Measurements from ENCODE around the gene RHOA. TPM values are rescaled to one million over a fixed set of nuclear protein-coding genes. Genes with fewer than 3 reads are reported as not detected.

RHOA gene
- 100 to 1,000 TPM; 216 to 252 TPM for total RNA-seq

DNA sequence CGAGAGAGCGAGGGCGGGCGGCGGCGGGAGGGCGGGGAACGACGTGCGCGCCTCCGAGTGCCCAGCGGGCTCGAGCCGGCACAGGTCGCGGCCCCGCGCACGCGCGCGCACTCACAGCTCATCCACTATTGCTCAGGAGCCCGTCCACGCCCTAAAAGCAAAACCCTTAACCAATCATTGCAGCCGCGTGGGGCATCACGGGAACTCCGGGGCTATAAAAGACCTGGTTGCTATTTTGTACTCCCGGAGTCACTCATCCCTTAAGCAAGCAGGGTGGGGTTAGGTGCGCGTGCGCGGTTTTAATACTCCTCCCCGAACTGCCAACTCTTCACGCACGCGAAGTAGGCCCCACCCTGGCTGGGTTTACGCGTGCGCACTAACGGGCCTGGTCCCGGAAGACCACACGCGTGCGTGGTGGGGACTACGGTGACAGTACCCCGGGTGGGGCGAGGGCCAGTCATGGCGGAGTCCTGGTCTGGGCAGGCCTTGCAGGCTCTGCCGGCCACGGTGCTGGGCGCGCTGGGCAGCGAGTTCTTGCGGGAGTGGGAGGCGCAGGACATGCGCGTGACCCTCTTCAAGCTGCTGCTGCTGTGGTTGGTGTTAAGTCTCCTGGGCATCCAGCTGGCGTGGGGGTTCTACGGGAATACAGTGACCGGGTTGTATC, at the start of gene RHOA, which contains the start of gene TCTA:
Gene RHOA (minus strand): TSS at position 9 of the 664 bp plus-strand sequence. CDS start 36,387 bp downstream, outside the sequence.
Gene TCTA (plus strand): TSS at position 456 of the 664 bp plus-strand sequence. CDS start 4 bp downstream, at position 460.
- no peaks in the 10 kb centered on the region for H3K9me3 ChIP-seq
- H3K27me3 ChIP-seq: no peaks in the 10 kb centered on the region
- ATAC-seq: peak; percentile 92
- intact Hi-C loops (cut with DNase I): no loop called here
- H3K4me3 ChIP-seq: peak within 1 kb of the TSS; percentile 69 to 79
- peak; percentile 99 to 100 (median 100) for DNase-seq
- 0% methylated on average over 12 to 62 of the region's 62 CpGs for WGBS, 2 donors
- no peaks in the 10 kb centered on the region for H3K36me3 ChIP-seq (replicated peaks in 1 of 2; ENCODE audit: insufficient read depth in 1 of 2, low read depth in 2 of 2)
- peak; percentile 94 to 98 (median 98) for TF ChIP-seq POLR2A (IDR thresholded peaks at IDR 0.05)
- TF ChIP-seq, protein P1, sequence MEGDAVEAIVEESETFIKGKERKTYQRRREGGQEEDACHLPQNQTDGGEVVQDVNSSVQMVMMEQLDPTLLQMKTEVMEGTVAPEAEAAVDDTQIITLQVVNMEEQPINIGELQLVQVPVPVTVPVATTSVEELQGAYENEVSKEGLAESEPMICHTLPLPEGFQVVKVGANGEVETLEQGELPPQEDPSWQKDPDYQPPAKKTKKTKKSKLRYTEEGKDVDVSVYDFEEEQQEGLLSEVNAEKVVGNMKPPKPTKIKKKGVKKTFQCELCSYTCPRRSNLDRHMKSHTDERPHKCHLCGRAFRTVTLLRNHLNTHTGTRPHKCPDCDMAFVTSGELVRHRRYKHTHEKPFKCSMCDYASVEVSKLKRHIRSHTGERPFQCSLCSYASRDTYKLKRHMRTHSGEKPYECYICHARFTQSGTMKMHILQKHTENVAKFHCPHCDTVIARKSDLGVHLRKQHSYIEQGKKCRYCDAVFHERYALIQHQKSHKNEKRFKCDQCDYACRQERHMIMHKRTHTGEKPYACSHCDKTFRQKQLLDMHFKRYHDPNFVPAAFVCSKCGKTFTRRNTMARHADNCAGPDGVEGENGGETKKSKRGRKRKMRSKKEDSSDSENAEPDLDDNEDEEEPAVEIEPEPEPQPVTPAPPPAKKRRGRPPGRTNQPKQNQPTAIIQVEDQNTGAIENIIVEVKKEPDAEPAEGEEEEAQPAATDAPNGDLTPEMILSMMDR (IDR thresholded peaks at IDR 0.05): no peak
- H3K4me1 ChIP-seq: peaks cover 56% of the 10 kb centered on the region
- peak within 1 kb of the TSS; percentile 93 to 99 (median 96) for H3K27ac ChIP-seq

DNA sequence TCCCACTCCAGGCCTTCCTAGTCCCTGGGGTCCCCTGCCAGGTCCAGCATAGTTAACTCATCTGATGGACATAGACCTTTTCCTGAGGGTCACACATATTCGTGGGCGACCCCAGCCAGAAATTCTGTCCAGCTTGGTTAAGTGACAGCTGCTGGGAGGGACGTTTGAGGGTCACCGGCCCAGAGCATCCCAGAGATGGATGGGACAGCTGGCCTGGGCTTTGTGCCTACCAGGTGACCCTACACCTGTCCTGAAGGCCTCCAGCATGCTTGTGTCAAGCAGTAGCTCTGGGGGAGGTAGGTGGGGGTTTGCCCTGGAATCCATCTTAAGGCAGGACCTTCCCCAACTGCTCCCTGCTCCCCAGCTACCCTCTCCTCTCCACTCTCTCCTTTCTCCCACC, 49.2 kb upstream of the RHOA start:
- H3K4me1 ChIP-seq: peaks cover 86% of the 10 kb centered on the region
- DNase-seq (no peak), ATAC-seq (no peak)
- H3K9me3 ChIP-seq: no peaks in the 10 kb centered on the region
- peak overlapping the region; percentile 50 to 90 (median 84) for H3K27ac ChIP-seq
- WGBS, 2 donors: 69 to 90% methylated on average over 2 to 4 of the region's 4 CpGs
- H3K4me3 ChIP-seq: no peak overlapping the region
- no peaks in the 10 kb centered on the region for H3K27me3 ChIP-seq
- no peak for TF ChIP-seq POLR2A (IDR thresholded peaks at IDR 0.05)
- TF ChIP-seq, protein P1 (IDR thresholded peaks at IDR 0.05): no peak
- intact Hi-C loops (cut with DNase I): no loop called here
- H3K36me3 ChIP-seq (replicated peaks in 1 of 2; ENCODE audit: insufficient read depth in 1 of 2, low read depth in 2 of 2): no peaks in the 10 kb centered on the region

DNA sequence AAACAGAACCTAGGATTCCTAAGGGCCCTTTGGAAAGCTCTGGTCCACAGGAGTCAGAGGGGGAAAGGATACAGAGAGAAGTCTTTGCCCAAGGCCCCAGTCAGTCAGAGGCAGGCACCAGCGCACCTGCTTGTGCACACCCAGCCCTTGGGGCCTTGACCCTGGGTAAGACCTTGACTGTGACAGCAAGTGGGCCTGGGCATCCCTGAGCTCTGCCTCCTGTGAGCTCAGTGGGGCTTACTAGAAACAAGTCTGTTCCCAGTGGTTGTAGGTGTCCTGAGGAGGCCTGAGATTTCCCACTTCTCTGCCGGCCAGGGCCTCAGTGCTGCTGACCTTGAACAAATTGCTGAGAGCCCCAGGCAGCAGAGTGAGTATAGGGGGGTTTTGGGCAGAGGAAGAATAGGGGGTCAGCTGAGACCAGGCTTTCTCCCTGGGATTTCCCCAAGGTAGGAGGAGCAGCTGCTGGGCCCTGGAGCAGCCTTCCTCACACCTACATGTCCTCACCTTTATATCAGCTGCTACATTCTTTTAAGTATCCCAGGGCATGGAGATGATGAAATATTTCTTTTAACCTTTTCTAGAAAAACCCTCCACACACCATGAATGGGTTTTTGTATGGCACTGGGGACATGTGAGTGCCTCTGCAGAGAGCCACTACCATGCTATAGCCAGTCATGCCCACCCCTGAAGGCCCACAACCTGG, 48.6 kb upstream of the RHOA start:
- no peaks in the 10 kb centered on the region for H3K9me3 ChIP-seq
- no peaks in the 10 kb centered on the region for H3K36me3 ChIP-seq (replicated peaks in 1 of 2; ENCODE audit: insufficient read depth in 1 of 2, low read depth in 2 of 2)
- no peak overlapping the region for H3K4me3 ChIP-seq
- TF ChIP-seq, protein P1 (IDR thresholded peaks at IDR 0.05): no peak
- no peak for TF ChIP-seq POLR2A (IDR thresholded peaks at IDR 0.05)
- H3K4me1 ChIP-seq: peaks cover 85% of the 10 kb centered on the region
- H3K27ac ChIP-seq: peak overlapping the region; percentile 78 to 90 (median 84)
- intact Hi-C loops (cut with DNase I): no loop called here
- DNase-seq: peak in 3 of 4 donors; percentile 26 to 39 (median 28)
- WGBS, 2 donors: 17 to 27% methylated on average over 1 to 2 of the region's 2 CpGs
- ATAC-seq: no peak
- H3K27me3 ChIP-seq: no peaks in the 10 kb centered on the region

DNA sequence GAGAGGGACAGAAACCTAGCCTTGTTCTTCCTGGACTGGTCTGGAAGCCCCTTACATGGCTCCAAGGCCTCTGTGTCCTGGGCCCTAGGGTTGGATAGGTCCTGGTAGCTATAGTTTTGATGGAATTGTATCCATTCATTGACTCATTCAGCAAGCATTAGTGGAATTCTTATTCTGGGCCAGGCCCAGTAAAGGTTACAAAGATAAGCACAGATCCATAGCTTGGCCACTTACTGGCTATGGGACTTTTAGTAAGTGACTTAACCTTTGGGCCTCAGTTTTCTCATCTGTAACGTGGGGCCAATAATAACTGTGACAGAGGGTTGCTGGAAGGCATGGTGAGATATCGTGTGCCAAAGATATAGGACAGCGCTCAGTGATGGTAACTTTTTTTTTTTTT, 44.7 kb upstream of the RHOA start:
- Histone ChIP-seq H3K4me1 (peaks cover 72% of the 10 kb centered on the region), H3K9me3 (no peaks in the 10 kb centered on the region), H3K36me3 (replicated peaks in 1 of 2; ENCODE audit: insufficient read depth in 1 of 2, low read depth in 2 of 2) (no peaks in the 10 kb centered on the region), H3K27me3 (no peaks in the 10 kb centered on the region), H3K27ac (peak overlapping the region in 3 of 4 donors; percentile 30 to 76 (median 46)), H3K4me3 (no peak overlapping the region)
- DNase-seq (no peak), ATAC-seq (no peak)
- intact Hi-C loops (cut with DNase I): no loop called here
- no peak for TF ChIP-seq POLR2A (IDR thresholded peaks at IDR 0.05)
- TF ChIP-seq, protein P1 (IDR thresholded peaks at IDR 0.05): no peak
- 86% methylated on average over 3 of the region's 3 CpGs for WGBS, 2 donors
